Osteoblast (primary cell): ENCODE measurements around the gene GPR26. TPM values are rescaled to one million over a fixed set of nuclear protein-coding genes. Genes with fewer than 3 reads are reported as not detected.

Experiments used
- DNase-seq: peaks from one replicate; pipeline ENCODE4 v3.0.0; 2011; ENCODE audit warnings: low spot score, mixed read lengths; ENCODE audit not compliant: insufficient read length; ENCODE audit errors: missing footprints
- H2AFZ ChIP-seq: 2 replicates; pipeline ENCODE4 v1.6.0; 2011; ENCODE audit warnings: mild to moderate bottlenecking, low read length
- H3K27ac ChIP-seq: 2 replicates; pipeline ENCODE4 v1.5.1; 2011; ENCODE audit warnings: mild to moderate bottlenecking, low read depth, low read length, moderate library complexity
- H3K27me3 ChIP-seq: 2 replicates; pipeline ENCODE4 v1.6.0; 2012; ENCODE audit warnings: mild to moderate bottlenecking, control low read depth, inconsistent platforms, low read length, moderate library complexity; ENCODE audit not compliant: insufficient read depth
- H3K36me3 ChIP-seq: 2 replicates; pipeline ENCODE4 v1.5.1; 2011; ENCODE audit warnings: mild to moderate bottlenecking, low read length, control low read depth, moderate library complexity; ENCODE audit not compliant: insufficient read depth
- H3K4me1 ChIP-seq: 2 replicates; pipeline ENCODE4 v1.5.1; 2011; ENCODE audit warnings: mild to moderate bottlenecking, low read length, control low read depth, moderate library complexity; ENCODE audit not compliant: insufficient read depth
- H3K4me2 ChIP-seq: 2 replicates; pipeline ENCODE4 v1.6.0; 2011; ENCODE audit warnings: mild to moderate bottlenecking, low read length; ENCODE audit not compliant: insufficient read depth
- H3K4me3 ChIP-seq: fragments of 200-600 bp; sonication (generic); 3 replicates; pipeline ENCODE4 v1.5.1; 2012; ENCODE audit warnings: mild to moderate bottlenecking, low read length, inconsistent platforms; ENCODE audit not compliant: insufficient read depth
- H3K79me2 ChIP-seq: 2 replicates; pipeline ENCODE4 v1.6.0; 2012; ENCODE audit warnings: mild to moderate bottlenecking, low read length, control low read depth, inconsistent platforms; ENCODE audit not compliant: insufficient read depth
- H3K9me3 ChIP-seq: 2 replicates; pipeline ENCODE4 v1.5.1; 2011; ENCODE audit warnings: low read depth, low read length, control low read depth
- H4K20me1 ChIP-seq: 2 replicates; pipeline ENCODE4 v1.6.0; 2012; ENCODE audit warnings: mild to moderate bottlenecking, low read length, control low read depth; ENCODE audit not compliant: insufficient read depth
- total RNA-seq: library from RNA; depleted of rRNA; stranded (reverse); fragments of >200 nt; gene quantifications from 2 replicates; pipeline ENCODE4 v1.2.3, GENCODE V29; 2012
- TF ChIP-seq, protein P1 (sequence below): IDR thresholded peaks from 2 replicates; pipeline ENCODE4 v1.5.1; 2011; ENCODE audit warnings: mild to moderate bottlenecking, low read depth, low read length, moderate library complexity; ENCODE audit errors: extremely low read depth

The GPR26 gene
- total RNA-seq, 1 donor: not detected

DNA sequence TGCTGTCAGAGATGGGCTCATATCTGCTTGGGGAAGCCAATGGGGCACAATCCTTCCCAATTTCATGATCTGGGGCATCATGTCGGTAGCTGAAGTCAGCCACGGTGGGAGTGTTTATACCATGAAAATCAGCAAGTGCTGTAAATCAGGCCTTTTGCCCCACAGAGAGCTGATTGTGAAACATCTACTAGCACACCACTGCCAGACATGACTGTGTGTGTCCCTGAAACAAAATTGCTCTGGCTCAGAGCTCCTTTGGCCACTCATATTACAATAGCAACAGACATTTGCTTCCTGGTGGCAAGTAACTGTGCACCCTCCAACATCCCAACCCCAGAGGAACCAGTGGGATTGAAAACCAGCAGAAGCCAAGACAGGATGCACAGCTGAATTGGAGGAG lies 23.7 kb downstream of the GPR26 start:
- no peak overlapping the region for H2AFZ ChIP-seq
- H3K4me3 ChIP-seq: no peak overlapping the region
- no peaks in the 10 kb centered on the region for H4K20me1 ChIP-seq
- H3K36me3 ChIP-seq: no peaks in the 10 kb centered on the region
- H3K79me2 ChIP-seq: no peaks in the 10 kb centered on the region
- H3K27me3 ChIP-seq: no peaks in the 10 kb centered on the region
- H3K4me1 ChIP-seq: no peaks in the 10 kb centered on the region
- TF ChIP-seq, protein P1, sequence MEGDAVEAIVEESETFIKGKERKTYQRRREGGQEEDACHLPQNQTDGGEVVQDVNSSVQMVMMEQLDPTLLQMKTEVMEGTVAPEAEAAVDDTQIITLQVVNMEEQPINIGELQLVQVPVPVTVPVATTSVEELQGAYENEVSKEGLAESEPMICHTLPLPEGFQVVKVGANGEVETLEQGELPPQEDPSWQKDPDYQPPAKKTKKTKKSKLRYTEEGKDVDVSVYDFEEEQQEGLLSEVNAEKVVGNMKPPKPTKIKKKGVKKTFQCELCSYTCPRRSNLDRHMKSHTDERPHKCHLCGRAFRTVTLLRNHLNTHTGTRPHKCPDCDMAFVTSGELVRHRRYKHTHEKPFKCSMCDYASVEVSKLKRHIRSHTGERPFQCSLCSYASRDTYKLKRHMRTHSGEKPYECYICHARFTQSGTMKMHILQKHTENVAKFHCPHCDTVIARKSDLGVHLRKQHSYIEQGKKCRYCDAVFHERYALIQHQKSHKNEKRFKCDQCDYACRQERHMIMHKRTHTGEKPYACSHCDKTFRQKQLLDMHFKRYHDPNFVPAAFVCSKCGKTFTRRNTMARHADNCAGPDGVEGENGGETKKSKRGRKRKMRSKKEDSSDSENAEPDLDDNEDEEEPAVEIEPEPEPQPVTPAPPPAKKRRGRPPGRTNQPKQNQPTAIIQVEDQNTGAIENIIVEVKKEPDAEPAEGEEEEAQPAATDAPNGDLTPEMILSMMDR: no peak
- H3K27ac ChIP-seq: no peak overlapping the region
- H3K9me3 ChIP-seq: no peaks in the 10 kb centered on the region
- no peak for DNase-seq
- H3K4me2 ChIP-seq: no peak overlapping the region

DNA sequence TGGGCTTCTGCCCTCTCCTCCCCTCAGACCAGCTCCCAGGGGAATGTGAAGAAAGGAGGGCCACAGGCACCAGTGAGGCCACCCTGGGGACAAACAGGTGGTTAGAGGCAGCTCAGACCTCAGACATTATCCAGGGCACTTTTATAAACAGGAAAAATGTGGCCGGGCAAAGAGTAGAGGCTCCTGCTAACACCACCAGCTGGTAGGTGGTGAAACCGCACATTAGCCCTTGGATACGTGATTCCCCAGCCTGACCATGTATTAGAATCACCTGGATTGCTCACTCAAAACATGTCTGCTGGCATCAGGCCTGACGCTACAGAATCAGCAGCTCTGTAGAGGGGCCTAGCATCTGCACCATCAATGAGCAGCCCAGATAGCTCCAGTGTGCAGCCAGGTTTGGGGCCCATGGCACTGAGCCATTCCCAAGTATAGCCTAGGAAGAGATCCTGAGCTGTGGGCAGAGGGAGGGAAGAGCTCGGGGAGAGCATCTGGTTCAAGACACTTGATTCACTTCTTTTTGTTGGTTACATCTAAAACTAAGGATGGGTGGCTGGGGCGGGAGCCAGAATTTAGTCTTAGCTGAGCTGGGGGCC lies 37.1 kb downstream of the GPR26 start:
- H3K9me3 ChIP-seq: no peaks in the 10 kb centered on the region
- H3K4me3 ChIP-seq: no peak overlapping the region
- H4K20me1 ChIP-seq: no peaks in the 10 kb centered on the region
- H3K79me2 ChIP-seq: no peaks in the 10 kb centered on the region
- no peak overlapping the region for H2AFZ ChIP-seq
- no peak overlapping the region for H3K4me2 ChIP-seq
- H3K27ac ChIP-seq: no peak overlapping the region
- TF ChIP-seq, protein P1: no peak
- H3K27me3 ChIP-seq: no peaks in the 10 kb centered on the region
- no peaks in the 10 kb centered on the region for H3K4me1 ChIP-seq
- no peaks in the 10 kb centered on the region for H3K36me3 ChIP-seq
- no peak for DNase-seq

DNA sequence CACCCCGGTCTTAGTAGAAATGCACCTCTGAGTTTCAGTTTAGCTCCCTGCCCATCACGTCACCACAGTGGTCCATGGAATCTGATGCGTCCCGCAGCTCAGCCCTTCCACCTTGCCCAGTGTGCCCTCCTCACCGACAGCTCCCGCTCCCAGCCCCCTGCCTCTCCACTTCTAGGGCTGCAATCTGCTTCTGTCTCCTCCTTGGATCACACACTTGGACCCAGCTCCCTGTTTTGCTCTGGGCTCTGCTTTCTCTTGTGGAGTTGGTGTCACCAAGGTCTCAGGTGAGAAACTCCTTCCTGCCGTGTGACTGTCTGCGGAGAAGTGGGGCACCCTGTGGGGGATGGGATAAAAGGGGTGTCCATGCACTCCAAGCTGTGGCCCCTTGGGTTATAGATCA lies 37.9 kb downstream of the GPR26 start:
- H3K9me3 ChIP-seq: no peaks in the 10 kb centered on the region
- H3K79me2 ChIP-seq: no peaks in the 10 kb centered on the region
- TF ChIP-seq, protein P1: no peak
- H3K4me2 ChIP-seq: no peak overlapping the region
- H3K27me3 ChIP-seq: no peaks in the 10 kb centered on the region
- no peaks in the 10 kb centered on the region for H3K4me1 ChIP-seq
- no peaks in the 10 kb centered on the region for H3K36me3 ChIP-seq
- H3K27ac ChIP-seq: no peak overlapping the region
- no peak overlapping the region for H3K4me3 ChIP-seq
- no peak for DNase-seq
- no peak overlapping the region for H2AFZ ChIP-seq
- no peaks in the 10 kb centered on the region for H4K20me1 ChIP-seq

DNA sequence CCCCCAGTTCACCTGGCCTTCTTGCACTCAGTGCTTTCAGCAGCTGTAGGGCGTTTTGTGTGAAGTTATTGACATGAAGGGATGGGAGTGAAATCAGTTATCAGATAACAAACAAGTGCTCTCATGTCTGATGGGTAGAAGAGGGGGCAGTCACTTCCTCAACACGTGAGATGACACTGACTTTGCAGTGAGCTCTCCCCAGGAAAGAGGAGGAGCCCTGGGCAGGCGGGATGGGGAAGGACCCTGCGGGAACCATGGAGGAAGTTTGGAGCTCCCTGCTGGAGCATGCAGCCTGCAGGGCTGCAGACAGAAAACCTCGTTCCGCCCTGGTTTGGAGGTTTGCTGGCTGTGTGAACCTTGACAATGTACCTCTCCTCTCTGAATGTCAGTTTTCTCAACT lies 38.7 kb downstream of the GPR26 start:
- Histone ChIP-seq H3K9me3 (no peaks in the 10 kb centered on the region), H3K4me3 (no peak overlapping the region), H3K79me2 (no peaks in the 10 kb centered on the region), H2AFZ (no peak overlapping the region), H4K20me1 (no peaks in the 10 kb centered on the region), H3K36me3 (no peaks in the 10 kb centered on the region), H3K4me2 (no peak overlapping the region), H3K27me3 (no peaks in the 10 kb centered on the region), H3K27ac (no peak overlapping the region), H3K4me1 (no peaks in the 10 kb centered on the region)
- TF ChIP-seq, protein P1: no peak
- DNase-seq: no peak
